ENCODE data around the gene ZNF277.
A peak's percentile ranks its signal among the peaks of the same experiment; 100 is the strongest.

Gene ZNF277

DNA sequence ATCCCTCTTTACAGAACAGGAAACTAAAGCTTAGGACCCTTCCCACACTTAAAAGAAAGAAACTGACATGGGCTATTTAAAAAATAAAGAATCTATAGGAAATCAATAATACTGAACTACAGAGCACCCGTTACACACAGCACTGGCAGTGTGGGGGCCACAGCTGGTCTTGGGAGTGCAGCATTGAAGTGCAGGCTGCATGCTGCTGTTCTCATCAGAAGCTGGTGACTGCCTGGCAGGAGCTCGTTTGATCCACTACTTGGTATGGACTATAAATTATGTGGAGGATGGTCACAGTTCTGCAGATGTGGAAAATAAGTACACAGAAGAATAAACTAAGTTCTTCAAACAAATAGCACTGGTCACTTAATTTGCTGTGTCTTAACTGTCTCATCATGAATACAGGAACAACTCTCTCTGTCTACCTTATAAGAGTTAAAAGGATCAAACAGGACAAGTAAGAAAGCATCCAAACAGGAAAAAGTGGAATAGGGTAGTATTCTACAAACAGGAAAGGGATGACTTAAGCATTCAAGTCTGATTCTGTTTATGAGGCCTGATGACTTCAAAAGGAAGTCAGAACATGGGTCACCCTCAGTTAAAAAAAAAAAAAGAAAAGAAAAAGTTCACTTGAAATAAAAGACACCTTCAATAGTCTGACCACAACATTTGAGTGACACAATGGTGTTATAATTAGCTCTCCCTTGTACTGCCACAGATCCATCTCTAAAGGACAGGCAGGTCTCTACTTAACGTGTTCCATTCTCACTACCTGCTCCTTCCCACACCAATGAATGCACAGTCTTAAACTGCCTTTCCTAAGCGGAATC, 21.3 kb upstream of the ZNF277 start:
- DNase-seq: no peak

DNA sequence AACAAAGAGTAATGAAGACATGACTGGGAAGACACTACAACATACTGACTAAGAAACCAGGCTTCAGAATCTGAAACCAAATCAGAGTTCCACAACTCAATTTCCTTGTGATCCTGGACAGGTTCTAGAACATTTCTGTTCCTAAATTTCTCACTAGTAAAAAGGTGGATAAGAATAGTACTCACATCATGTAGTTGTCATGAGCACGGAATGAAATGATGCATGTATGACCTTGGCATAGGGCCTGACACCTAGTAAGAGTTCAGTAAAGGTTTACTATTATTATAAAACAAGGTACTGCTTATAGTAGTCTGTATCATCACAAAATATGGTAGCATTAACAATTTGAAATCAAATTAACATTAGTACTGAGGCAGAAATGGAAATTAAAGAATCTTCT, 20.2 kb upstream of the ZNF277 start:
- DNase-seq: no peak

DNA sequence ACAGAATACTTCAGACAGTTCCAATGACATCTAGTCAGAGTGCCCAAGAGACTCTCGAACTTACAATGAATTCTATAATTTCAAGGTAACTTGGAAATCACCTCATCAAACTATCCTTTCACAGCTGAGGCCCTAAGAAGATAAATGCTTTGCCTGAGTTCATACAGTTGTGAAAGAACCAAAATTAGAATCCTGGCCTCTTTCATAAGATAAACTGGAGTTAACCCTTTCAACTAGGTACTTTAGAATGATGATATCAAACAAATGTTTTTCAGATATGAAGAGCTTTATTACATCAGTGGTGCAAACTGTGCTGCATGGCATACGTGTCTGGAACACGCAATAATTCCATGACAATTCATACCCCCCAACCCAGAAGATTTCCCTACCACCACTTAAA, 18.2 kb upstream of the ZNF277 start:
- DNase-seq: no peak

DNA sequence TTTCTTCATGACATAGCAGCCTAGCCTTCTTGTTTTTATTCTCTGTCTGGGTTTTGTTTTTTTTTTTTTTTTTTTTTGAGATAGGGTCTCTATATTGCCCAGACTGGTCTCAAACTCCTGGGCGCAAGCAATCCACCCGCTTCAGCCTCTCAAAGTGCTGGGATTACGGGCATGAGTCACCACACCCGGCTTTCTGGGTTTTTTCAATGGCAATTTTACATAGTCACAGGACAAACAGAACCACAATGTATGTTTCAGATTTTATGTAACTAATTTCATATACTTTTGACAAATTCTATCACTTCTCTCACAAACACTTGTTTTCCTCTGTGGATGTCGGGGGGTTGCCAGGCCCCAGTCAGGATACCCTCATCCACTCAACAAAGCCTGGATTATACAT, 16.8 kb upstream of the ZNF277 start:
- DNase-seq: no peak

DNA sequence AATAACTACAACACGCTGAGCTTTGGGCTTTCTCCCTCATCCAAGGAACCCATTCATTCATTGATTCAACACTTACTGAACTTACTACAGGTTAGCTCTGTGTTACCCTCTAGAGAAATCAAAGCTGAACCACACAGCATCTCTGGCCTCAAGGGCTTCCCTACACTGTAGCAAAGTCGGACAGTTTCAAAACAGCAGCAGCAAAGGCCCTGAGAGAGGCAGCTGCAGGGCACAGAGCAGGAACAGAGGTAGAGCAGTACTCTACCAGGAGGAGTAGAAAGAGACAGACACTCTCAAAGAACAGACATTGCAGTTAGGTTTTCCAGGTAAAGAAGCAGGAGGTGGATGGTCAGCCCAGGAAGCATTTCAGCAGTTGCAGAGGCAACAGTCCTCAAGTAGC, 16.4 kb upstream of the ZNF277 start:
- no peak for DNase-seq

DNA sequence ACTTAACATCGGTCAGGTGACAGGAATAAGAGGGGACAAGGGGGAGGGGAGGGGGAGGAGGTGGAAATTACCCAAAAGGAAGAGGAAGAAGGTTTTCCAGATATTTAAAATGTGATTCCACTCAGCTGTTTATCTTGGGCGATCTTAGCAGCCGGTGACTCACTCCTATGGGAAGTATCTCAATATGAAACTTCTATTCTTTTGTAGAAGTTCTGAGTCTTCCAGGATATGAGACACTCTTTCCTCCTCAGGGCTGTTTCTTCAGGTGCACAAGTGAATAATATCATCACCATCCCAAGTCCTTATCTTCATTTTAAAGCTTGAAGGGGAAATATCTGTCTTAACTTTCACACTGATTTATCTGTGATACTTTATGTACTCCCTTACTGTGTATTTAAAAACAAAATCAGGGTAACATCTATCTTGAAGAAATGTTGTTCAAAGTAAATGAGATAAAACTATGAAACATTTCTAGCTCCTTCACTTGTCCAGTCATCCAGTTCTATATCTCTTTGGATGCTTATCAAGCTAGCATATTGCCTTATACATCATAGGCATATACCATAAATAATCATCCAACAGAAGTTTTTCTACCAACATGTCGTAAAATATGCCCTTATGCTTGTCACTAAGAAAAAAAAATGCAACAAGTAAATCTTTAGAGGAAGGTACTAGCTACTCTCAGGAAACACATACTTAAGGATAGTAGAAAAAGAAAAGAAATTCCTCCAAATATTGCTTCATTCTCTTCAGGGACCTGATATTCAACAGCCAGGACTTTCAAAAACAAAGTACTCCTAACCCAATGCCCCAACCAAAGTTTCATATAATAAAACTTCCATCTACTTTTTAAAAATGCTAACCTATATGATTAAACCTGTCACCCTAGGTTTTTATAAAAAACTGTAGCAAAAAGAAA, 14.0 kb upstream of the ZNF277 start:
- DNase-seq: no peak

DNA sequence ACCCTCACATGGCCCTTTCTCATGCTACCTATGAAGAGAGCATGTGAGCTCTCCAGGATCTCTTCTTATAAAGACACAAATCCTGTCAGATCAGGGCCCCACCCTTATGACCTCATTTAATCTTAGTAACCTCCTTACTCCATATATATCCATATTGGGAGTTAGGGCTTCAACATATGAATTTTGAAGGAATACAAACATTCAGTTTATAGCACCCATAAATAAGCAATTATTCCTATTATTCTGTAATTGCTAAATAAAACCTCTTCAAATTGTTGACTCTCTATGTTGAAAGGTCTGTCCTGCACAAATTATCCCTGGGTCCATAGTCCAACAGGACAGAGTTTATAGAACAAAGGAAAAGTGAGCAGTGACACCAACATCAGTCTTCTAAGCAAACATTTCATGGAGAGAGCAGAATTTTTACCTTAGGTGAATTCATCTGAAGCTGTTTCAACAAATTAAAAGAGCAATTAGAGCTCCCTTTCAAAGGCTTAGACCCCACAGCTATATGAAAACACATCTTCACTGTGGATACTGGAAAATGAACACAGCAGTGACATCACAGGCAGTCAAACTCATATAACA, 12.5 kb upstream of the ZNF277 start:
- DNase-seq: no peak

DNA sequence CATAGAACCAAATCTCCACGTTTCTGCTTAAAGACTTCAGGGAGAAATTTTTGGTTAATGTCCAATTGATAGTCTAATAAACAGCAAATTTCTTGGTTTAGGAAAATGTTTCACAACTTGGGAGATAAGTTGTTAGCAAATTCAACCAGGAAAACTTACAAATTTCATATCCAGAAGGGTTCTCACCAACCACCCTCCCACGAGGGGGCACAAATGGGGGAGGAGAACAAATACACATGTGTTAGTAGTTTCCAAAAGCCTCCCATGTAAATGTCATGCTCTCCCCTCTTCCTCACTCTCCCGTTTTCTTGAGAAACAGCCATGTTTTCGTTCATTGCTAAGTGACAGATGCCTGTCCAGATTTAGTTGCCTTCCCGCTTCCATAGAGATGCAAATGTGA, 10.8 kb upstream of the ZNF277 start:
- no peak for DNase-seq

DNA sequence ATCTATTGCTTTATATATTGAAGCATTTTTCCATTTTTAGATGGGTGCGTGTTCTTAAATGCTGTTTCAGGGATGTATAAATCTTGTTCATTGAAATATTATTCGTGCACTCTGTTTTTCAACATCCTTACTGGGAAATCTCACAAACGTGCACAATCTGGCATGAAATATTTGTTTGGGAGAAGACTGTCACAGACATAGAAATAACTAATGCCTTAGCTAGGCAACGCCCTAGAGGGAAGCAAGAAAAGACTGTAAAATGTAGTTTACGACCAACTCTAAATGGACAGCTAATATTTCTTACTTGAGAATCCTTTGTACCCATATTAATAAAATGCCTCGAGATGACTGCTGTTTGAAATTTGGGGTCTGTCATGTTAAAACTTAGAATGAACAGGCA, 9.2 kb upstream of the ZNF277 start:
- no peak for DNase-seq

DNA sequence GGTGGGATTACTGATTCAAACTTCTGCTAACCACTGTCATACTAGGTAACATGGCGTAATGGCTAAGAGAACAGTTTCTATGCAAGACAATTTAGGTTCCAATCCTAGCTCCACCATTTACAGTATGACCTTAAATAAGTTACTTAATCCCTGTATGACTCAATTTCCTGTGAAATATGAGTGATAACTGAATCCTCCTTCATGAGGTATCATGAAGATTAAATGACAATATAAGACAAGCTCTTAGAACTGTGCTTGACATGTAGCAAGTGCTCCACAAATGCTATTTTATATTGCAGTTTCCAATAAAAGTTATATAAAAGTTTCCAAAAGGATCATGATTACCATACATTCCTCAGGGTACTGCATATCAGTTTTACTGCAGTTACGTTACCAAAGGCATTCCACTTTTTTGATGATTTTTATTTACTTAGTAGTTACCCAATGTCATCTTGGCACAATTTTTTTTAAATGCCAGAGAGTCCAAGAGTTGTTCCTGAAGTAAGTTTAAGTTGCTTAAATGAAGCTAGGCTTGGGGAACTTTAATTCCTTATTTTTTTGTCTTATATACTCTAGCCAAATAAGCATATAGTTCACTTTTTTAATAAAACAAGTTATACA, 7.3 kb upstream of the ZNF277 start:
- no peak for DNase-seq

DNA sequence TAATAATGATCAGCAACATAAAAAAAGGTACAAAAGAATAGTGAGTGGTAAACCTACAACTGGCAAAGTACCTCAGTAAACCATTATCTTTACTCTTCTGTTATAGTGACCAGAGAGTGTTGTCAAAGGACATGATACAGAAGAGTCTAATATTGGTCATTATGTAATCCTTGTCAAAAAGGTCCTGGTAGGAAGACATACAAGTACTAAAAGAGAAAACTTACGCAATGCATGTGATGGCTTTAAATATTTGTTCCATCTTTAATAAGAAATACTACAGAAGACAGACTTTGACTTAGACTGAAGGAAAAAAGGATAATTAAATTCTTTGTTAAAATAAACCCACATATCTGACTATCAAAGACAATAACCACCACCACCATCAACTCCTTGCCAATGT, 6.8 kb upstream of the ZNF277 start:
- DNase-seq: no peak

DNA sequence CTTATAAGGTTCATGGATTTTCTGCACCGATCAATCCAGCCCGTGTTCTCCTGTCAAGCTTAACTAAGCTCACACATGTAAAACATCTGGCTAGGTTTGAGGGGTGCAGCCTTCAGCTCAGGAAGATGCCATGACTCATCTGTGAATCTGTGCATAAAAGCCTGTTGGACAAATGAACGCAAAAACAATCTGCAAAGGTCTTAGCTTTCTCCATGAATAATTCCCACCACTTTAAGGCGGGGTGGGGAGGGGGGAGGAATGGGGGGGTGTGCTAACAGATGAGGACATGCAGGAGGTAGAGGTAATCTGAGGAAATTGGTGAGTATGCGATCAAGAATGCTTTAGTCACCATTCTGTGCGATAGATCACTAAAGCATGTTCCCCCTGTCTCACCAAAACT, 5.1 kb upstream of the ZNF277 start:
- no peak for DNase-seq

DNA sequence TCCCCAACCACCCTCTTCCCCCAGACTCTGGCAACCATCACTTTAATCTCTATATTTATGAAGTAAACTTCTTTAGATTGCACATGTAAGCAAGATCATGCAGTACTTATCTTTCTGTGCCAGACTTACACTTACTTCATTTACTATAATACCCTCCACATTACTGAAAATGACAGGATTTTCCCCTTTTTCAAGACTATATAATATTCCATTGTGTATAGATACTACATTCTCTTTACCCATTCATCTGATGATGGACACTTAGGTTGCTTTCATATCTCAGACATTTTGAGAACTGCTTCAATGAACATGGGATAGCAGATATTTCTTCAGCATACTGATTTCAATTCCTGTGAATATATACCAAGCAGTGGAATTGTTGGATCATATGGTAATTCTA, 4.7 kb upstream of the ZNF277 start:
- DNase-seq: no peak

DNA sequence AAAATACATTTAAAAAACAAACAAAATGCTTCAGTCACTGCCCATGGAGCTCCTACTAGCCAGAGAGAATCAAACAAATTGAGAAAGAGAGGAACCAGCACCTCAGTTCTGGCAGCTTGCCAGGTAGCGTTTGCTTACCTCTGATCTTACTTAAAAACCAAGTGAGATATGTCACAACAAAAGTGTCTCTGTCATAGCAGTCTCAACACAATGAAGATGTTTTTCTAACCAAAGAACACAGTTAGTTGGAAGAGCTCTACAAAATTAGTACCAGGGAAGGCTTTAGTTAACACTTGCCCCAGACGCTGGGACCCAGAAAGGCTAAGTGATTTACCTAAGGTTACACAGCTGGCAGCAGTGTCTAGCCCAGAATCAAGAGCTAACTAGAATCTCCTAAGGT, 3.7 kb upstream of the ZNF277 start:
- DNase-seq: peak; percentile 20 to 23

DNA sequence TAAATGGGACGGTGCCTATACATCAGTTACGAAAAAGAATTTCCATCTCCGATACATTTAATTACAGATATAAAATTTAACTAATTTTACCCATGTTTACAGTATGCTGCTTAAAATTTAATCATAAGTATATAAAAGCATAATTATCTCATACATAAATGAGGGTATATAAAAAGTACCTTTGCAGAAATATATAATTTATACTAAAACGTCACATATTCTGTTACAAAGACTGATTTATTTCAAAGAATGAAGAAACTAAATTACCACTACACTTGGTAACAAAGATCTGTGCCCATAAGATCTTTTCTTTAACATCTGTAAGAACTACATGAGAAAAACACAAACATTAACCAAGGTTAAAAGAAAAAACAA, 3.1 kb upstream of the ZNF277 start:
- DNase-seq: no peak

DNA sequence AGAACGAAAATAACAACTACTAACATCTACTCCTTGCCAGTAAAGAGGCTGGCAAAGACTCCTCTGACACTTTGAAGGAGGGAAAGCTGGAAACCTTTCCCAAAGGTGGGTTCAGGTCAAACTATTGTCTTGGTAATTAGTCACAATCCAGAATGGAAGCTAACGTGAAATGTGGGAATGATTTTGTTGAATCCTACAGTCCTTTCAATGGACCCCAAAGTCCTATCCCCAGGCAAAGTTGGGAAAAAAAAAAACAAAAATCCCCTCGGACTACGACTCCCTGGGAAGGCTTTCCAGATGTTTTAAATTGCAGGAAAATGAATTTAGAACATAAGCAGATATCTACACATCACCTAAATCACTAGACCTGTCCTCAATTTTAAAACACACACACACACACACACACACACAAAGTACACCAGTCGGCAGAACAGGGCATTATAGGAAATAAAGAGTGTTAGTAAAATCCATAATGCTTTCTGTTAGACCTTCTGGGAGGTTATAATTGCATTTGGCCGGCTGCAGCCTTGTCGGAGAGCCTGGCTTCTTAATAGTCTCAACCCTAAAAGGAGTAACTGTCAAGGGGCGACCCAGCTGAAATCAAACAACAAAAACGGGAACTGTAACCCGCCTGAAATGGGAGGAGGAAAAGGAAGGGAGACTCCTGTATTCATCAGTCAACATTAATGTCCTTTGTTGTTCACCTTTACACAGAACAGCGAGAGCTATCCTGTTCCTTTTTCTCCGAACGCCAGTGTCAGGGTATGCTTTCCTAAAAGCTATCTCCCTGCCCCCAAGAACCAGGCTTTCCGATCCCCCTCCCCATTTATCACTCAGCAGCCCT, 1.8 kb upstream of the ZNF277 start:
- peak in 1 of 2 donors; percentile 20 for DNase-seq

DNA sequence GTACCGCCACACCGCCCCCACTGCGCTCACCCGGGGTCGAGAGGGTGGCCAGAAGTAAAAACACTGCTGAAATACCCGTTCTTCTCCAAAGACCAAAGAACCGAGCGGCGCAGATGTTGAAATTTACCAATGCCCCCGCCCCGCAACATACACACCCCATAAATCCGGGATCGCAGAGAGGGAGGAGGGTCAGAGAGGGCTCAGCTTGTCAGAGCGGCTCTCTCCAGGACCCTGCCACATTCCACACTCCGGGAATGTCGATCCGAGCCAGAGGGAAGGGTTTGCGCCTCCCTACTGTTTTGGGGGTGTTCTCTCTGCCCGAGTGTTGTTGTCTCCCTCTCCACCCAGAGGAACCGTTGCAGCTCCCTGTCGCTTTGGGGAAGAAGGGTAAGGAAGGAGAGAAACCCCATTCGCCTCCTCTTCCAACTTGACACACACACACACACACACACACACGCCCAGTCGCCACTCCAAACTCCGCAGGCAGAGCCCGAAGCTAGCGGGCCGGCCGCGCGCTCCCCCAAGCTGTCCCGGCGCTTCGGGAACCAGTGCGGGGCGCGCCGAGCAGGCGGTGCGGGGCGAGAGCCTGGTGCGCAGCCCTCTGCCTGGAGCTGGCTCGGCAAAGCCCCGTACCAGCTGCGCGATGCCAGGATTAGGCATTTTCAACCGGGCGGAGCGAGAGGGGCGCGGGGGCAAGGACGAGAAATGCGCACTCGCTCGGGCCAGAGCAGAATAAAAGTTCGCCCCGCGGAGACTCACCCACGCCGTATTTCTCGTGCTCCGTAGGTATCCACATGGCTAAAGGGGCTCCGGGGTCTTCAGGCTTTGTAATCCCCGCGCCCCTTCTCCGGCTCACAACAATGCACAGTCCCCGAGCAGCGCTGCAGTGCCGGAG, 905 bp upstream of the ZNF277 start:
- peak; percentile 16 to 45 for DNase-seq

DNA sequence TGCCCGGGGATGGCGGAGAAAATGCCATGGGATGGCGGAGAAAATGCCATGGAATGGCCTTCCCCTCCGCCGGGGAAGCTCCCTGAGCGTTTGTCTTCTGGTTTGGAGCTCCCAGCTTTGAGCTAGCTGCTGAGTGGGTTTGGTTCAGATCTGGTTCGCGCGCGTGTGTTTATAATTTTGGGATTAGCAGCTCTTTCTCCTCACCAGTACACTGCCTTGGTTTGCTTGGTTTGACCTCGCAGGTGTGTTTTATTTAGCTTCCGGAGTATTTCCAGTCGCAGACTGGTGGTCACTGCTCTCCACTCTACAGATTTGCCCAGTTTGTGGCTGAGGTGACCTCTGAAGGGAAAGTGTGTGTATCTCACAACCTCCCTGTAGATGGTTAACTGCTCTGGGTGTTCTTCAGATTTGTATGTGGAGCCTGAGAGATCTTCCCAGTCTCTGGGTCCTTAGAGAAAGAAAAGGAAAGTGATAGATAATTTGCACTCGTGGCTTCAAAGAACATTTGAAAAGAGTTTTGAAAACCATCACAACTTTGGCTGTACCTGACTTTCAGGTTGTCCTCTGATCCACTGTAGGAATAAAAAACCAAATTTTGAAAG, 597 bp downstream of the ZNF277 start:
- peak in 1 of 2 donors; percentile 19 for DNase-seq

DNA sequence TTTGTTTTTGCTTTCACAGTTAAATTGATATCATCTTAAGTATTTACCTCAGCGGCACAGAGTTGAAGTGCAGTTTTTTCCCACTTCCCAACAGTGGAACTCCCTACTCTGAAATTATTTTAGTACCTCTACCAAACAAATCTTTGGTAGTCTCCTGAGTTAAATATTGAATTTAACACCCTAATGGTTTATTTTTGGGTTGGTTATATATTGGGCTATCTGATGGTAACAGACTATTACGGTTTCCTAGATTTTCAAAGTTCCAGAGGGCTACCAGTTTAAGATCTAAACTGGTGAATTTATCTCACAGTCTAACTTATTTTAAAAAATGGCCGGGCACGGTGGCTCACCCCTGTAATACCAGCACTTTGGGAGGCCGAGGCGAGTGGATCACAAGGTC, 1.3 kb downstream of the ZNF277 start:
- no peak for DNase-seq

DNA sequence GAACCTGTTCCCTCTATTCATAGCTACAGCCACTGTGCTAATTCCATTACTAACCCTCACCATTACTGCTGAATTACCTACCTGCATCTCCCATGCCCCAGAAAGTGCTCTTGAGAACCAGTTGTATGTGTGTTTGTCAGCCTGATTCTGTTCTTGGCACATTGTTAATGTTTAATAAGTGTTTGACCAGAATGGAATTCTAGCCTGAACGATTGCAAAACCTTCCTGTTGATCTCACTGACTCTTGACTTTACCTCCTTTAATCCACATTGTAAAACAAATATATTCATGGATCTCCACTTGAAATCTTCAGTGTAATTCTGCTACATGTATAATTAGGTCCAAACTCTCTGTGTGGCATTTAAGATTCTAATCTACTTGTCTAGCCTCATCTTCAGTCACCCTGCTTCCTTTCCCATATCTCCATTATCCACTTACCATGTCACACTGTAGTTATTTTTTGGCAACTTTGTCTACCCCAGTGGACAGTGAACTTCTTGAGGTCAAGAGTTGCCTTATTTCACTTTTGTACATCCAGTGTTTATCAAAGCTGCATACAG, 4.9 kb downstream of the ZNF277 start:
- DNase-seq: no peak

DNA sequence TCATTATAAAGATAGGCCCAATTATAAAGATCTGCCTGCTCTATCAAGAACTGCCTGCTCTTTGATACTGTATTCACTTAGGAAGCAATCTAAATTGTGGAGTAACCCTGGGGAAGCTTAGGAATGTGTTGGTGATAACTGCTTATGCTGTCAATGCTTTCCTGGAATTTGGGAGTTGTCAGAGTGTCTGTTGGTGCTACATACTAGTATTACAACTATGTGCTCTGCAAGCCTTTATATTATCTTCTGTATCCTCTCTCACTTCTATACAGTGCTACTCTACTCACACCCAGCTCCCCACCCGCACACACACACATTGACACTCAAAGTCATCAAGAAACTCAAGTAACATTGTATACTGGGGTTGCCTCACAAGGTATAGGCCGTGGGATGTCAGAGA, 6.1 kb downstream of the ZNF277 start:
- no peak for DNase-seq
